IMR-90 (cell line): ENCODE data around the gene PGRMC1. TPM values are rescaled to one million over a fixed set of nuclear protein-coding genes. Genes with fewer than 3 reads are reported as not detected.

Experiments
- ATAC-seq: fragments of 200-7000 bp; cut with Tn5 transposase; 2 replicates; pipeline ENCODE4 v1.9.1; 2020; ENCODE audit warnings: low read depth, mild to moderate bottlenecking, moderate library complexity
- BruUV-seq: library from RNA; stranded (reverse); fragments of 400-500 nt; replicated peaks from 2 replicates; lab custom pipeline; 2021; lab: Mats Ljungman, UMichigan
- CTCF ChIA-PET: fragments of 300-600 bp; formaldehyde crosslinking; extraction: SDS; loops from one replicate; lab custom pipeline; 2021; ENCODE audit warnings: antibody characterized with exemption; lab: Yijun Ruan, JAX
- POLR2A ChIA-PET: fragments of 300-600 bp; sonication (Branson Sonifier 250); formaldehyde crosslinking; loops from one replicate; lab custom pipeline; 2022; ENCODE audit warnings: antibody characterized with exemption; ENCODE audit not compliant: unreplicated experiment; lab: Charles Lee
- DNase-seq: peaks from one replicate; pipeline ENCODE4 v3.0.0; 2013
- H2AFZ ChIP-seq: replicated peaks from 2 replicates; pipeline ENCODE3; 2013; ENCODE audit warnings: low read length, mild to moderate bottlenecking; ENCODE audit not compliant: poor library complexity
- H2AK5ac ChIP-seq: 2 replicates; pipeline ENCODE4 v1.6.1; 2013; ENCODE audit warnings: low read depth, low read length, inconsistent platforms
- H2AK9ac ChIP-seq: replicated peaks from 2 replicates; pipeline ENCODE3; 2013; ENCODE audit warnings: mild to moderate bottlenecking, low read depth, low read length, moderate library complexity; ENCODE audit not compliant: poor library complexity
- H2BK120ac ChIP-seq: 2 replicates; pipeline ENCODE4 v1.6.1; 2013; ENCODE audit warnings: low read depth, low read length, inconsistent platforms
- H2BK15ac ChIP-seq: 3 replicates; pipeline ENCODE4 v1.6.1; 2013; ENCODE audit warnings: low read depth, low read length, inconsistent platforms
- H2BK20ac ChIP-seq: 2 replicates; pipeline ENCODE4 v1.6.1; 2013; ENCODE audit warnings: low read depth, mild to moderate bottlenecking, inconsistent platforms, low read length, moderate library complexity
- H2BK5ac ChIP-seq: 2 replicates; pipeline ENCODE4 v1.6.1; 2013; ENCODE audit warnings: mild to moderate bottlenecking, low read depth, low read length, inconsistent platforms; ENCODE audit not compliant: poor library complexity, severe bottlenecking
- H3K14ac ChIP-seq: replicated peaks from 2 replicates; pipeline ENCODE4 v1.6.1; 2013; ENCODE audit warnings: low read depth, low read length, inconsistent platforms
- H3K18ac ChIP-seq: 2 replicates; pipeline ENCODE4 v1.6.1; 2013; ENCODE audit warnings: low read depth, low read length, control low read depth
- H3K23ac ChIP-seq: 2 replicates; pipeline ENCODE4 v1.6.1; 2013; ENCODE audit warnings: low read depth, low read length, inconsistent platforms
- H3K27ac ChIP-seq: 2 replicates; pipeline ENCODE4 v1.5.1; 2013; ENCODE audit warnings: mild to moderate bottlenecking, control low read depth, low read length; ENCODE audit not compliant: insufficient read depth
- H3K27me3 ChIP-seq: 2 replicates; pipeline ENCODE4 v1.6.1; 2013; ENCODE audit warnings: low read length; ENCODE audit not compliant: control insufficient read depth, insufficient read depth
- H3K36me3 ChIP-seq: 2 replicates; pipeline ENCODE4 v1.6.1; 2013; ENCODE audit warnings: low read length, mixed read lengths; ENCODE audit not compliant: control insufficient read depth, insufficient read depth
- H3K4ac ChIP-seq: 2 replicates; pipeline ENCODE4 v1.6.1; 2013; ENCODE audit warnings: low read depth, low read length, inconsistent platforms
- H3K4me1 ChIP-seq: 2 replicates; pipeline ENCODE4 v1.6.1; 2013; ENCODE audit warnings: low read length, mixed read lengths; ENCODE audit not compliant: control insufficient read depth, insufficient read depth
- H3K4me2 ChIP-seq: 2 replicates; pipeline ENCODE4 v1.6.1; 2013; ENCODE audit warnings: low read depth, mild to moderate bottlenecking, control low read depth, low read length, moderate library complexity
- H3K4me3 ChIP-seq: 2 replicates; pipeline ENCODE4 v1.5.1; 2013; ENCODE audit warnings: low read depth, mild to moderate bottlenecking, control low read depth, low read length, moderate library complexity; ENCODE audit not compliant: insufficient read depth
- H3K56ac ChIP-seq: 2 replicates; pipeline ENCODE4 v1.6.1; 2013; ENCODE audit warnings: low read length, inconsistent platforms; ENCODE audit not compliant: insufficient read depth; ENCODE audit errors: extremely low read depth
- H3K79me1 ChIP-seq, 2 experiments: 2 replicates each; pipeline ENCODE4 v1.6.1; 2013; ENCODE audit warnings: low read length in 2 of 2, inconsistent platforms in 1 of 2, low read depth in 1 of 2
- H3K9ac ChIP-seq: 2 replicates; pipeline ENCODE4 v1.6.1; 2013; ENCODE audit warnings: low read depth, low read length, control low read depth
- H3K9me1 ChIP-seq: 2 replicates; pipeline ENCODE4 v1.6.1; 2013; ENCODE audit warnings: low read length, inconsistent platforms; ENCODE audit not compliant: insufficient read depth
- H3K9me3 ChIP-seq: 2 replicates; pipeline ENCODE4 v1.6.1; 2013; ENCODE audit warnings: low read length; ENCODE audit not compliant: control insufficient read depth, insufficient read depth
- H4K20me1 ChIP-seq: 2 replicates; pipeline ENCODE4 v1.6.1; 2013; ENCODE audit warnings: low read length, inconsistent platforms; ENCODE audit not compliant: insufficient read depth
- H4K5ac ChIP-seq: 2 replicates; pipeline ENCODE4 v1.6.1; 2013; ENCODE audit warnings: mild to moderate bottlenecking, low read depth, low read length, control low read depth
- H4K8ac ChIP-seq, 2 experiments: 2 replicates each; pipeline ENCODE4 v1.6.1; 2013; ENCODE audit warnings: low read depth in 2 of 2, low read length in 2 of 2, control low read depth in 1 of 2, inconsistent platforms in 1 of 2
- H4K91ac ChIP-seq: 2 replicates; pipeline ENCODE4 v1.6.1; 2013; ENCODE audit warnings: low read depth, low read length, inconsistent platforms; ENCODE audit not compliant: insufficient read depth
- BHLHE40 ChIP-seq: fragments of 150-350 bp; IDR thresholded peaks from 2 replicates; pipeline ENCODE4 v1.6.1; 2016; ENCODE audit warnings: mild to moderate bottlenecking, low read depth, low read length
- CHD1 ChIP-seq: IDR thresholded peaks from 2 replicates; pipeline ENCODE4 v1.6.1; 2012; ENCODE audit warnings: low read depth, low read length, improper control_type of control experiment
- MAFK ChIP-seq: IDR thresholded peaks from 2 replicates; pipeline ENCODE4 v1.6.1; 2012; ENCODE audit warnings: low read depth, low read length, improper control_type of control experiment
- NFE2L2 ChIP-seq: fragments of 150-350 bp; IDR thresholded peaks from 2 replicates; pipeline ENCODE4 v1.6.1; 2016; ENCODE audit warnings: low read depth, mild to moderate bottlenecking, low read length
- SMC3 ChIP-seq: fragments of 150-350 bp; IDR thresholded peaks from 2 replicates; pipeline ENCODE4 v1.6.1; 2016; ENCODE audit warnings: low read depth, mild to moderate bottlenecking, antibody characterized with exemption, low read length, moderate library complexity
- USF2 ChIP-seq: fragments of 150-350 bp; IDR thresholded peaks from 2 replicates; pipeline ENCODE4 v1.6.1; 2017; ENCODE audit warnings: mild to moderate bottlenecking, antibody characterized with exemption, low read length, low read depth
- WGBS, 2 experiments: methylation state at CpG; one replicate each; pipeline versions ENCODE4 v1.1.5 to v1.1.7; 2013; ENCODE audit warnings: missing lambda C conversion rate in 2 of 2; ENCODE audit not compliant: insufficient read length in 1 of 2; ENCODE audit errors: extremely low coverage in 2 of 2; 5-methylcytosine and 5-hydroxymethylcytosine counted together
- dilution Hi-C: fragments of 300-500 bp; cut with HindIII; formaldehyde crosslinking; loops from one replicate; pipeline ENCODE4 v1.14.3; 2018; ENCODE audit warnings: low sequenced_read_pairs; ENCODE audit not compliant: unreplicated experiment
- in situ Hi-C: fragments of 300-500 bp; cut with MboI; formaldehyde crosslinking; loops from 3 replicates; pipeline ENCODE4 v1.14.3; 2019; ENCODE audit warnings: low sequenced_read_pairs, inconsistent platforms, mixed read lengths
- intact Hi-C: fragments of 100-400 bp; cut with micrococcal nuclease; formaldehyde crosslinking; loops from 2 replicates; pipeline ENCODE4 v1.10.0; 2022
- polyA plus RNA-seq, 3 experiments: library from polyadenylated mRNA; depleted of rRNA; stranded (reverse); fragments of >200 nt; gene quantifications; 2 replicates each; pipeline ENCODE4 v1.2.3, GENCODE V29; 2012; ENCODE audit warnings: low replicate concordance in 1 of 3
- total RNA-seq: library from RNA; depleted of rRNA; stranded (reverse); fragments of >200 nt; gene quantifications from 2 replicates; pipeline ENCODE4 v1.2.3, GENCODE V29; 2012

The PGRMC1 gene
- total and polyA plus RNA-seq, 2 of the 4 experiments (the other 2 are of a cell fraction), result 58.5 to 75.3 TPM

- no peaks in the 10 kb centered on the region for H3K79me1 ChIP-seq
- peaks cover 5% of the 10 kb centered on the region for H3K27me3 ChIP-seq
- H3K36me3 ChIP-seq, result no peaks in the 10 kb centered on the region
- no peak overlapping the region for H2AK9ac ChIP-seq
- H3K4ac ChIP-seq, result no peak overlapping the region
- ChIA-PET CTCF (no interaction called here), POLR2A (no interaction called here)
- H3K14ac ChIP-seq, result no peak overlapping the region
- no peak overlapping the region for H4K8ac ChIP-seq
- no peak overlapping the region for H3K4me2 ChIP-seq
- no peak overlapping the region for H2BK120ac ChIP-seq
- no peak overlapping the region for H3K18ac ChIP-seq
- in situ Hi-C loops, result no loop called here
- ATAC-seq (no peak), DNase-seq (no peak)
- 51% methylated on average over 2 of the region's 2 CpGs; no CpG with 5 or more reads in 1 of the 2 experiments for WGBS, 2 experiments
- no peak overlapping the region for H3K9ac ChIP-seq
- H3K27ac ChIP-seq, result no peak overlapping the region
- no peak overlapping the region for H3K56ac ChIP-seq
- intact Hi-C loops, result no loop called here
- dilution Hi-C loops, result no loop called here
- TF ChIP-seq CHD1 (no peak), MAFK (no peak), USF2 (no peak), NFE2L2 (no peak), SMC3 (no peak), BHLHE40 (no peak)
- H3K23ac ChIP-seq, result no peak overlapping the region
- H2BK20ac ChIP-seq, result no peak overlapping the region
- H2BK15ac ChIP-seq, result no peak overlapping the region
- no peak overlapping the region for H4K5ac ChIP-seq
- H2AFZ ChIP-seq, result no peak overlapping the region
- no peak overlapping the region for H2BK5ac ChIP-seq
- H3K9me1 ChIP-seq, result no peaks in the 10 kb centered on the region
- no peaks in the 10 kb centered on the region for H3K9me3 ChIP-seq
- no peak overlapping the region for H2AK5ac ChIP-seq
- no peak overlapping the region for H3K4me3 ChIP-seq
- H3K4me1 ChIP-seq, result no peaks in the 10 kb centered on the region
- no peak overlapping the region for H4K91ac ChIP-seq
- H4K20me1 ChIP-seq, result no peaks in the 10 kb centered on the region
- no TSS peak for BruUV-seq
These were observed 16.6 kb downstream of the PGRMC1 start for GRCh38 chrX:119252716-119253115.
